Tibial artery (tissue), 4 donors: ENCODE data around the gene TRAPPC3L.

Experiments
- DNase-seq, 2 donors: peaks; one replicate each; pipeline ENCODE4 v3.0.0-alpha.2; 2019
- H3K27ac ChIP-seq, 2 donors: fragments of 200-600 bp; sonication (generic) in 1 of 2; 1 replicate in 1 of 2; 2 replicates in 1 of 2; pipeline ENCODE4 v1.5.1; 2018 to 2019; ENCODE audit warnings: mild to moderate bottlenecking in 1 of 2
- H3K27me3 ChIP-seq, 2 donors: fragments of 200-600 bp; sonication (generic) in 1 of 2; one replicate each; pipeline versions ENCODE4 v1.5.1 to v1.6.0; 2016 to 2019
- H3K36me3 ChIP-seq, 3 donors: fragments of 200-600 bp; sonication (generic) in 2 of 3; one replicate each; pipeline ENCODE4 v1.5.1; 2016 to 2019; ENCODE audit warnings: mild to moderate bottlenecking in 2 of 3
- H3K4me1 ChIP-seq, 4 donors: fragments of 200-600 bp; sonication (generic) in 2 of 4; 1 replicate in 3 of 4; 2 replicates in 1 of 4; pipeline ENCODE4 v1.5.1; 2016 to 2019
- H3K4me3 ChIP-seq, 2 donors: fragments of 200-600 bp; sonication (generic) in 1 of 2; 1 replicate in 1 of 2; 2 replicates in 1 of 2; pipeline ENCODE4 v1.5.1; 2018 to 2019; ENCODE audit warnings: mild to moderate bottlenecking in 2 of 2
- H3K9me3 ChIP-seq, 3 donors: fragments of 200-600 bp; sonication (generic) in 1 of 3; one replicate each; pipeline ENCODE4 v1.5.1; 2016 to 2019
- CTCF ChIP-seq, 2 experiments: fragments of 200-600 bp in 1 of 2; fragments of 450-650 bp in 1 of 2; IDR thresholded peaks; one replicate each; pipeline ENCODE4 v1.5.1; 2017 to 2019; ENCODE audit warnings: antibody characterized with exemption in 2 of 2, mild to moderate bottlenecking in 1 of 2, moderate library complexity in 1 of 2
- intact Hi-C: fragments of 100-400 bp; cut with DNase I; formaldehyde crosslinking; loops from one replicate; pipeline ENCODE4 v1.15.0; 2023; ENCODE audit warnings: low total_unique reads

TRAPPC3L gene

GRCh38 chr6:116531675-116532570 lies 13.6 kb downstream of the TRAPPC3L start:
- peak; percentile 51 to 64 for DNase-seq
- intact Hi-C loops: loop anchor here (10.0 kb wide), 1 partner anchor 247 kb away; no protein-coding TSS in a partner anchor
- no peaks in the 10 kb centered on the region for H3K36me3 ChIP-seq
- H3K27me3 ChIP-seq: no peaks in the 10 kb centered on the region
- peaks cover 0 to 7% (median 0%) of the 10 kb centered on the region in 4 donors for H3K4me1 ChIP-seq
- H3K27ac ChIP-seq: no peak overlapping the region
- no peak overlapping the region for H3K4me3 ChIP-seq
- peak; percentile 74 to 82 for TF ChIP-seq CTCF (IDR thresholded peaks at IDR 0.05)
- H3K9me3 ChIP-seq: no peaks in the 10 kb centered on the region

GRCh38 chr6:116530436-116530835 lies 15.0 kb downstream of the TRAPPC3L start:
- intact Hi-C loops: loop anchor here (10.0 kb wide), 1 partner anchor 246 kb away; no protein-coding TSS in a partner anchor
- TF ChIP-seq CTCF (IDR thresholded peaks at IDR 0.05): no peak

GRCh38 chr6:116529466-116530290 lies 15.8 kb downstream of the TRAPPC3L start:
- Histone ChIP-seq H3K27ac (no peak overlapping the region), H3K36me3 (no peaks in the 10 kb centered on the region), H3K27me3 (no peaks in the 10 kb centered on the region), H3K9me3 (no peaks in the 10 kb centered on the region), H3K4me1 (peaks cover 0 to 7% (median 0%) of the 10 kb centered on the region in 4 donors), H3K4me3 (no peak overlapping the region)
- intact Hi-C loops: loop anchor here (10.0 kb wide), 1 partner anchor 245 kb away; no protein-coding TSS in a partner anchor
- no peak for DNase-seq
- TF ChIP-seq CTCF (IDR thresholded peaks at IDR 0.05): no peak

More at GRCh38 chr6:116530436-116530835, 15.0 kb downstream of the TRAPPC3L start:
- no peak overlapping the region for H3K27ac ChIP-seq
- no peak for DNase-seq
- no peak overlapping the region for H3K4me3 ChIP-seq
- H3K4me1 ChIP-seq: peaks cover 0 to 7% (median 0%) of the 10 kb centered on the region in 4 donors
- no peaks in the 10 kb centered on the region for H3K27me3 ChIP-seq
- H3K9me3 ChIP-seq: no peaks in the 10 kb centered on the region
- no peaks in the 10 kb centered on the region for H3K36me3 ChIP-seq

GRCh38 chr6:116528780-116529179 lies 16.7 kb downstream of the TRAPPC3L start:
- no peak for DNase-seq
- Histone ChIP-seq H3K4me3 (no peak overlapping the region), H3K27me3 (no peaks in the 10 kb centered on the region), H3K9me3 (no peaks in the 10 kb centered on the region), H3K4me1 (peaks cover 0 to 7% (median 0%) of the 10 kb centered on the region in 4 donors), H3K36me3 (no peaks in the 10 kb centered on the region), H3K27ac (no peak overlapping the region)
- intact Hi-C loops: no loop called here
- no peak for TF ChIP-seq CTCF (IDR thresholded peaks at IDR 0.05)

DNA sequence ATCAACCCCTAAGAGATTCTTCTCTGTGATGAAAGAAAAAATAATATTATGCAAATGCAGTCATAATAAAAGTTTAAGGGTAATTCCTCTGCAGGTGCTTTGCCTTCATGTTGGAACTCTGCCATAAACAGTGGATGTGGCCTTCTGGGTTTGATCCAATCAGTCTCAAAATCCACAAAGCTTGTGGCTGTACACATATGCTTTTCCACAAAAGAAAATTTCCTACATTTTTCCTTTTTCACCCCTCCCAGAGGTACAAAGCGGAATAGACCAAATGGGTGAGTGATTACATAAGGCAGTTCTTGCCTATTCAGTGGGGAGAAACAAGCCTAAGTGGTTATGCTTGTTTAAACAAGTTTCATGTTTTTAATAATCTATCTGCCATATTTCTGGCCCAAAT lies 17.4 kb downstream of the TRAPPC3L start:
- Histone ChIP-seq H3K27ac (no peak overlapping the region), H3K27me3 (no peaks in the 10 kb centered on the region), H3K4me3 (no peak overlapping the region), H3K36me3 (no peaks in the 10 kb centered on the region), H3K9me3 (no peaks in the 10 kb centered on the region), H3K4me1 (peaks cover 0 to 7% (median 0%) of the 10 kb centered on the region in 4 donors)
- TF ChIP-seq CTCF (IDR thresholded peaks at IDR 0.05): no peak
- intact Hi-C loops: no loop called here
- DNase-seq: no peak
